Glutamatergic neuron (in vitro differentiated cells): ENCODE measurements around the gene MAPKAPK5. TPM values are rescaled to one million over a fixed set of nuclear protein-coding genes. Genes with fewer than 3 reads are reported as not detected.

ENCODE experiments used
- DNase-seq: peaks from one replicate; pipeline ENCODE4 v3.0.0; 2022
- H3K27ac Mint-ChIP-seq: one replicate; pipeline ENCODE4 v1.8.0; 2020; ENCODE audit warnings: mild to moderate bottlenecking, mixed read lengths, inconsistent platforms; ENCODE audit not compliant: unreplicated experiment
- H3K27me3 Mint-ChIP-seq: one replicate; pipeline ENCODE4 v1.8.0; 2020; ENCODE audit warnings: mild to moderate bottlenecking, moderate library complexity, mixed read lengths, inconsistent platforms; ENCODE audit not compliant: unreplicated experiment
- H3K36me3 Mint-ChIP-seq: one replicate; pipeline ENCODE4 v1.8.0; 2020; ENCODE audit warnings: mild to moderate bottlenecking, mixed read lengths, inconsistent platforms; ENCODE audit not compliant: unreplicated experiment
- H3K4me1 Mint-ChIP-seq: one replicate; pipeline ENCODE4 v1.8.0; 2020; ENCODE audit warnings: mild to moderate bottlenecking, low read depth, mixed read lengths, inconsistent platforms; ENCODE audit not compliant: unreplicated experiment
- H3K4me3 Mint-ChIP-seq: one replicate; pipeline ENCODE4 v1.8.0; 2020; ENCODE audit warnings: mild to moderate bottlenecking, mixed read lengths, inconsistent platforms; ENCODE audit not compliant: unreplicated experiment
- H3K9me3 Mint-ChIP-seq: one replicate; pipeline ENCODE4 v1.8.0; 2020; ENCODE audit warnings: mild to moderate bottlenecking, moderate library complexity, mixed read lengths, inconsistent platforms; ENCODE audit not compliant: unreplicated experiment
- total RNA-seq: library from RNA; stranded (reverse); fragmentation: NEBNext Ultra II Directional; extraction: Animal tissue kit (Norgen Biotek cat#: 25700); gene quantifications from one replicate; pipeline ENCODE4 v1.2.1, GENCODE V29; 2021; ENCODE audit not compliant: unreplicated experiment
- TF ChIP-seq, protein P1 (sequence below): fragments of 200-600 bp; sonication (generic); IDR thresholded peaks from one replicate; pipeline ENCODE4 v1.5.0; 2021; ENCODE audit not compliant: partially characterized antibody, unreplicated experiment

Gene MAPKAPK5
- total RNA-seq, 1 donor from 2014 or later, result 125 TPM

DNA sequence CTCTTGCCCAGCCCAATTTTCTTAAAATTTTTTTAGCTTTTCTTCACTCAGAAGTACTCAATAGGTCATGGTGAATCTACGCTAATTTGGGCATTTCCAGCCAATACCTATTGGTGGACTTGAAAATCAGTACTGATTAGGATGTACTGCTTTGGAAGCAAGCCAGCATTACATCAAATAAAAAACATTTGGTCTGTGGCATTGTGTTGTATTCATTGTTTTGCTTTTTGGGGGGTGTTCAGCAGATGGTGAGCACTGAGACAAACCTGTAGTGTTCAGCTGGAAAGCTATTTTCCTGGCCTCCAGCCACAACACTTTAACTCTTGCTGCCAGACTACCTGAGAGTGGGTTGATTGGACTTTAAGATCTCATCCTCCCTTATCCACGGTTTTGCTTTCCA lies 4.0 kb downstream of the MAPKAPK5 start:
- peaks cover 4% of the 10 kb centered on the region for H3K36me3 Mint-ChIP-seq
- no peak overlapping the region for H3K27ac Mint-ChIP-seq
- TF ChIP-seq, protein P1, sequence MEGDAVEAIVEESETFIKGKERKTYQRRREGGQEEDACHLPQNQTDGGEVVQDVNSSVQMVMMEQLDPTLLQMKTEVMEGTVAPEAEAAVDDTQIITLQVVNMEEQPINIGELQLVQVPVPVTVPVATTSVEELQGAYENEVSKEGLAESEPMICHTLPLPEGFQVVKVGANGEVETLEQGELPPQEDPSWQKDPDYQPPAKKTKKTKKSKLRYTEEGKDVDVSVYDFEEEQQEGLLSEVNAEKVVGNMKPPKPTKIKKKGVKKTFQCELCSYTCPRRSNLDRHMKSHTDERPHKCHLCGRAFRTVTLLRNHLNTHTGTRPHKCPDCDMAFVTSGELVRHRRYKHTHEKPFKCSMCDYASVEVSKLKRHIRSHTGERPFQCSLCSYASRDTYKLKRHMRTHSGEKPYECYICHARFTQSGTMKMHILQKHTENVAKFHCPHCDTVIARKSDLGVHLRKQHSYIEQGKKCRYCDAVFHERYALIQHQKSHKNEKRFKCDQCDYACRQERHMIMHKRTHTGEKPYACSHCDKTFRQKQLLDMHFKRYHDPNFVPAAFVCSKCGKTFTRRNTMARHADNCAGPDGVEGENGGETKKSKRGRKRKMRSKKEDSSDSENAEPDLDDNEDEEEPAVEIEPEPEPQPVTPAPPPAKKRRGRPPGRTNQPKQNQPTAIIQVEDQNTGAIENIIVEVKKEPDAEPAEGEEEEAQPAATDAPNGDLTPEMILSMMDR, result no peak
- peaks cover 12% of the 10 kb centered on the region for H3K9me3 Mint-ChIP-seq
- no peak for DNase-seq
- peaks cover 10% of the 10 kb centered on the region for H3K27me3 Mint-ChIP-seq
- H3K4me1 Mint-ChIP-seq, result peaks cover 10% of the 10 kb centered on the region
- peak overlapping the region; percentile 20 for H3K4me3 Mint-ChIP-seq

GRCh38 chr12:111850526-111850925 lies 8.5 kb downstream of the MAPKAPK5 start:
- Mint-ChIP-seq H3K4me1 (no peaks in the 10 kb centered on the region), H3K36me3 (no peaks in the 10 kb centered on the region), H3K27me3 (no peaks in the 10 kb centered on the region), H3K4me3 (no peak overlapping the region), H3K9me3 (no peaks in the 10 kb centered on the region), H3K27ac (no peak overlapping the region)
- no peak for DNase-seq
- TF ChIP-seq, protein P1, result no peak

- Mint-ChIP-seq H3K4me1 (peaks cover 3% of the 10 kb centered on the region), H3K4me3 (no peak overlapping the region), H3K36me3 (no peaks in the 10 kb centered on the region), H3K27me3 (peaks cover 2% of the 10 kb centered on the region), H3K9me3 (no peaks in the 10 kb centered on the region), H3K27ac (no peak overlapping the region)
- no peak for DNase-seq
- TF ChIP-seq, protein P1, result no peak
Measured at GRCh38 chr12:111858186-111858585, 16.2 kb downstream of the MAPKAPK5 start.

DNA sequence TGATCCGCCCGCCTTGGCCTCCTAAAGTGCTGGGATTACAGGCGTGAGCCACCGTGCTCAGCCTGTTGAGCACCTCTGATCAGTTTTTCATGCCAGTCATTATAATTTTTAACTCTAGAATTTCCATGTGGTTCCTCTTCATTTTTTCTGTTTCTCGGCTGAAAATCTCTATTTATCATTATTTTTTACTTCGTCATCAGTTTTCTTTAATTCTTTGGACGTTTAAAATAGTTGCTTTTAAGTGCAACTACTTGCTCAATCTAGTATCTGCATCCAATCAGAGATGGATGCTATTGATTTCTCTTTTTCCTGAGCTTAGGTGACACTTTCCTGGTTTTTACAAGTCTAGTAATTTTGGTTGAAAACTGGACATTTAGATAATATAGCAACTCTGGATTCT lies 16.8 kb downstream of the MAPKAPK5 start:
- H3K9me3 Mint-ChIP-seq, result no peaks in the 10 kb centered on the region
- H3K4me3 Mint-ChIP-seq, result no peak overlapping the region
- H3K36me3 Mint-ChIP-seq, result no peaks in the 10 kb centered on the region
- TF ChIP-seq, protein P1, result no peak
- H3K4me1 Mint-ChIP-seq, result peaks cover 3% of the 10 kb centered on the region
- DNase-seq, result no peak
- peaks cover 2% of the 10 kb centered on the region for H3K27me3 Mint-ChIP-seq
- no peak overlapping the region for H3K27ac Mint-ChIP-seq

- H3K4me1 Mint-ChIP-seq, result peaks cover 7% of the 10 kb centered on the region
- no peak for DNase-seq
- no peaks in the 10 kb centered on the region for H3K9me3 Mint-ChIP-seq
- H3K27me3 Mint-ChIP-seq, result no peaks in the 10 kb centered on the region
- no peak overlapping the region for H3K4me3 Mint-ChIP-seq
- H3K27ac Mint-ChIP-seq, result no peak overlapping the region
- TF ChIP-seq, protein P1, result no peak
- H3K36me3 Mint-ChIP-seq, result no peaks in the 10 kb centered on the region
Measured at GRCh38 chr12:111864913-111865312, 22.9 kb downstream of the MAPKAPK5 start.
